Keratinocyte (primary cell): Measurements from ENCODE around the gene TECPR1. TPM values are rescaled to one million over a fixed set of nuclear protein-coding genes. Genes with fewer than 3 reads are reported as not detected.

Source experiments
- DNase-seq: peaks from one replicate; pipeline ENCODE4 v3.0.0-alpha.2; 2011; ENCODE audit warnings: low read depth, missing footprints, low spot score
- FAIRE-seq: peaks from 2 replicates; lab custom pipeline; 2011; peaks lifted over from hg19 to GRCh38; lab: Jason Lieb, UNC
- H2AFZ ChIP-seq: 2 replicates; pipeline ENCODE4 v1.6.0; 2012; ENCODE audit warnings: low read length, control low read depth, inconsistent platforms; ENCODE audit not compliant: control insufficient read depth
- H3K27ac ChIP-seq: 2 replicates; pipeline ENCODE4 v1.5.1; 2011; ENCODE audit warnings: low read length; ENCODE audit not compliant: control insufficient read depth, insufficient read depth
- H3K27me3 ChIP-seq: 3 replicates; pipeline ENCODE4 v1.6.0; 2011; ENCODE audit warnings: low read length; ENCODE audit not compliant: control insufficient read depth, insufficient read depth; ENCODE audit errors: extremely low read depth
- H3K36me3 ChIP-seq, 2 experiments: 2 replicates in 1 of 2; 3 replicates in 1 of 2; pipeline ENCODE4 v1.5.1; 2011; ENCODE audit warnings: low read length in 2 of 2, mild to moderate bottlenecking in 1 of 2; ENCODE audit not compliant: control insufficient read depth in 2 of 2, insufficient read depth in 2 of 2; ENCODE audit errors: extremely low read depth in 1 of 2
- H3K4me1 ChIP-seq: 3 replicates; pipeline ENCODE4 v1.5.1; 2011; ENCODE audit warnings: low read length; ENCODE audit not compliant: control insufficient read depth, insufficient read depth; ENCODE audit errors: extremely low read depth
- H3K4me2 ChIP-seq: 3 replicates; pipeline ENCODE4 v1.6.0; 2011; ENCODE audit warnings: low read depth, low read length; ENCODE audit not compliant: control insufficient read depth, insufficient read depth; ENCODE audit errors: extremely low read depth
- H3K4me3 ChIP-seq, 3 experiments: fragments of 200-600 bp in 1 of 3; sonication (generic) in 1 of 3; 2 replicates in 2 of 3; 3 replicates in 1 of 3; pipeline ENCODE4 v1.5.1; 2011 to 2016; ENCODE audit warnings: low read length in 3 of 3, mild to moderate bottlenecking in 3 of 3, control low read depth in 2 of 3, inconsistent platforms in 1 of 3, low read depth in 1 of 3, mixed read lengths in 1 of 3, mixed run types in 1 of 3, moderate library complexity in 1 of 3; ENCODE audit not compliant: control insufficient read depth in 2 of 3, insufficient read depth in 2 of 3; ENCODE audit errors: extremely low read depth in 1 of 3
- H3K79me2 ChIP-seq: 2 replicates; pipeline ENCODE4 v1.6.0; 2012; ENCODE audit warnings: low read length; ENCODE audit not compliant: control insufficient read depth, insufficient read depth
- H3K9ac ChIP-seq: 3 replicates; pipeline ENCODE4 v1.6.0; 2011; ENCODE audit warnings: low read length; ENCODE audit not compliant: control insufficient read depth, insufficient read depth; ENCODE audit errors: extremely low read depth
- H3K9me1 ChIP-seq: 3 replicates; pipeline ENCODE4 v1.6.0; 2011; ENCODE audit warnings: low read length; ENCODE audit not compliant: control insufficient read depth, insufficient read depth; ENCODE audit errors: extremely low read depth
- H3K9me3 ChIP-seq: 2 replicates; pipeline ENCODE4 v1.5.1; 2012; ENCODE audit warnings: low read depth, low read length; ENCODE audit not compliant: control insufficient read depth
- H4K20me1 ChIP-seq: 3 replicates; pipeline ENCODE4 v1.6.0; 2011; ENCODE audit warnings: low read length; ENCODE audit not compliant: control insufficient read depth, insufficient read depth; ENCODE audit errors: extremely low read depth
- CTCF ChIP-seq, 3 experiments: IDR thresholded peaks in 1 of 3; conservative IDR thresholded peaks in 1 of 3; optimal IDR thresholded peaks in 1 of 3; 2 replicates in 2 of 3; 3 replicates in 1 of 3; pipeline versions ENCODE3 to v1.5.1; 2011; ENCODE audit warnings: low read length in 3 of 3, mild to moderate bottlenecking in 3 of 3, moderate library complexity in 2 of 3, control low read depth in 1 of 3, inconsistent platforms in 1 of 3; ENCODE audit not compliant: insufficient read depth in 2 of 3; ENCODE audit errors: extremely low read depth in 1 of 3
- EZH2 ChIP-seq: IDR thresholded peaks from one replicate; pipeline ENCODE4 v1.6.1; 2012; ENCODE audit warnings: inconsistent platforms, mild to moderate bottlenecking, low read length, moderate library complexity
- dilution Hi-C: fragments of 300-500 bp; cut with MboI; formaldehyde crosslinking; loops from one replicate; pipeline ENCODE4 v1.7.0; 2020; ENCODE audit warnings: low sequenced_read_pairs; ENCODE audit not compliant: extremely low pct_ligation_motif_present
- polyA plus RNA-seq, 5 experiments: library from polyadenylated mRNA; depleted of rRNA in 3 of 5; stranded (reverse) in 3 of 5; stranded (forward) in 1 of 5; unstranded in 1 of 5; fragments of >200 nt; gene quantifications; 1 replicate in 1 of 5; 2 replicates in 3 of 5; 3 replicates in 1 of 5; pipeline versions ENCODE4 v1.2.1 to v1.2.3, GENCODE V29; 2011 to 2012; ENCODE audit warnings: missing spikeins in 2 of 5, low read depth in 1 of 5, low replicate concordance in 1 of 5

TECPR1 gene
- polyA plus RNA-seq, 1 donor (not counting 4 experiments of a cell fraction or from before 2014, with no cell fraction given) = 2.4 TPM

GRCh38 chr7:98251231-98251600 is 816 bp downstream of the TECPR1 start:
- TF ChIP-seq EZH2 (no peak), CTCF (optimal IDR thresholded peaks at IDR 0.05 in 1 of 3, IDR thresholded peaks at IDR 0.05 in 1 of 3, conservative IDR thresholded peaks at IDR 0.05 in 1 of 3; ENCODE audit: extremely low read depth in 1 of 3, insufficient read depth in 2 of 3, low read length in 3 of 3) (no peak)
- H3K9me1 ChIP-seq = no peaks in the 10 kb centered on the region
- no peaks in the 10 kb centered on the region for H4K20me1 ChIP-seq
- no peaks in the 10 kb centered on the region for H3K9me3 ChIP-seq
- H3K27me3 ChIP-seq = no peaks in the 10 kb centered on the region
- dilution Hi-C loops = no loop called here
- FAIRE-seq = no peak
- peaks cover 0 to 2% of the 10 kb centered on the region in 2 experiments for H3K36me3 ChIP-seq
- H3K9ac ChIP-seq = peak overlapping the region; percentile 80
- peak overlapping the region; percentile 79 to 96 (median 88) for H3K4me3 ChIP-seq
- peak overlapping the region; percentile 52 for H3K27ac ChIP-seq
- peak overlapping the region; percentile 94 for H2AFZ ChIP-seq
- no peak for DNase-seq
- peak overlapping the region; percentile 81 for H3K4me2 ChIP-seq
- H3K79me2 ChIP-seq = peaks cover 17% of the 10 kb centered on the region
- H3K4me1 ChIP-seq = peaks cover 8% of the 10 kb centered on the region

GRCh38 chr7:98250789-98251188 is 1.2 kb downstream of the TECPR1 start:
- TF ChIP-seq EZH2 (no peak), CTCF (optimal IDR thresholded peaks at IDR 0.05 in 1 of 3, IDR thresholded peaks at IDR 0.05 in 1 of 3, conservative IDR thresholded peaks at IDR 0.05 in 1 of 3; ENCODE audit: extremely low read depth in 1 of 3, insufficient read depth in 2 of 3, low read length in 3 of 3) (no peak)
- Histone ChIP-seq H2AFZ (no peak overlapping the region), H3K4me3 (no peak overlapping the region), H3K9ac (peak overlapping the region; percentile 80), H3K4me2 (peak overlapping the region; percentile 81), H3K9me3 (no peaks in the 10 kb centered on the region), H3K27me3 (no peaks in the 10 kb centered on the region), H3K4me1 (peaks cover 8% of the 10 kb centered on the region), H4K20me1 (no peaks in the 10 kb centered on the region), H3K36me3 (peaks cover 0 to 3% of the 10 kb centered on the region in 2 experiments), H3K27ac (no peak overlapping the region), H3K79me2 (peaks cover 17% of the 10 kb centered on the region), H3K9me1 (no peaks in the 10 kb centered on the region)
- FAIRE-seq (no peak), DNase-seq (no peak)
- dilution Hi-C loops = no loop called here
